CD4-positive, alpha-beta memory T cell (primary cell): ENCODE data around the gene RNASE13. TPM values are rescaled to one million over a fixed set of nuclear protein-coding genes. Genes with fewer than 3 reads are reported as not detected.

Source experiments
- CTCF ChIA-PET: fragments of 350-600 bp; sonication (Branson Sonifier 250); formaldehyde crosslinking; loops from one replicate; lab custom pipeline; 2021; ENCODE audit warnings: inconsistent platforms; ENCODE audit not compliant: partially characterized antibody; lab: Charles Lee
- POLR2A ChIA-PET: fragments of 350-600 bp; sonication (Branson Sonifier 250); formaldehyde crosslinking; loops from one replicate; lab custom pipeline; 2021; ENCODE audit not compliant: partially characterized antibody; lab: Charles Lee
- DNase-seq, 5 donors: peaks; one replicate each; pipeline versions ENCODE4 v3.0.0 to v3.0.0-alpha.2; 2020 to 2022; ENCODE audit warnings: mixed read lengths in 1 of 5
- H3K27ac ChIP-seq: one replicate; pipeline ENCODE4 v1.7.0; 2013; ENCODE audit warnings: low read depth, low read length
- H3K27me3 ChIP-seq: 2 replicates; pipeline ENCODE4 v1.7.0; 2013; ENCODE audit warnings: mild to moderate bottlenecking, low read length, moderate library complexity; ENCODE audit not compliant: insufficient read depth
- H3K36me3 ChIP-seq: 2 replicates; pipeline ENCODE4 v1.7.0; 2013; ENCODE audit warnings: mild to moderate bottlenecking, low read length, moderate library complexity; ENCODE audit not compliant: insufficient read depth
- H3K4me1 ChIP-seq: 2 replicates; pipeline ENCODE4 v1.7.0; 2013; ENCODE audit warnings: mild to moderate bottlenecking, low read length, moderate library complexity; ENCODE audit not compliant: insufficient read depth
- H3K4me3 ChIP-seq, 2 donors: one replicate each; pipeline ENCODE4 v1.7.0; 2013; ENCODE audit warnings: low read length in 2 of 2, mild to moderate bottlenecking in 1 of 2
- H3K9me3 ChIP-seq, 2 donors: one replicate each; pipeline ENCODE4 v1.7.0; 2013; ENCODE audit warnings: low read length in 2 of 2, control low read depth in 1 of 2; ENCODE audit not compliant: control insufficient read depth in 1 of 2
- H3K27ac Mint-ChIP-seq, 7 donors: one replicate each; pipeline ENCODE4 v1.8.0; 2020 to 2021; ENCODE audit warnings: mixed read lengths in 7 of 7, mild to moderate bottlenecking in 6 of 7, inconsistent platforms in 3 of 7, moderate library complexity in 3 of 7
- H3K27me3 Mint-ChIP-seq, 2 donors: one replicate each; pipeline ENCODE4 v1.8.0; 2020 to 2021; ENCODE audit warnings: mixed read lengths in 2 of 2
- H3K36me3 Mint-ChIP-seq, 2 donors: one replicate each; pipeline ENCODE4 v1.8.0; 2020 to 2021; ENCODE audit warnings: mixed read lengths in 2 of 2, inconsistent platforms in 1 of 2, mild to moderate bottlenecking in 1 of 2
- H3K4me1 Mint-ChIP-seq, 4 donors: one replicate each; pipeline ENCODE4 v1.8.0; 2020 to 2021; ENCODE audit warnings: mixed read lengths in 4 of 4, mild to moderate bottlenecking in 1 of 4
- H3K4me3 Mint-ChIP-seq, 8 donors: one replicate each; pipeline ENCODE4 v1.8.0; 2020 to 2021; ENCODE audit warnings: mixed read lengths in 8 of 8, mild to moderate bottlenecking in 7 of 8, moderate library complexity in 6 of 8, inconsistent platforms in 3 of 8
- H3K9me3 Mint-ChIP-seq, 8 donors: one replicate each; pipeline ENCODE4 v1.8.0; 2020 to 2021; ENCODE audit warnings: mixed read lengths in 8 of 8, mild to moderate bottlenecking in 5 of 8, inconsistent platforms in 3 of 8, moderate library complexity in 1 of 8
- intact Hi-C: fragments of 100-400 bp; cut with micrococcal nuclease; formaldehyde crosslinking; loops from one replicate; pipeline ENCODE4 v1.15.1; 2023
- polyA plus RNA-seq, 2 donors: library from polyadenylated mRNA; unstranded; fragments of 300-500 nt; fragmentation: Illumina TruSeq; gene quantifications; one replicate each; pipeline ENCODE4 v1.2.3, GENCODE V29; 2021
- total RNA-seq, 2 experiments: library from RNA; stranded (reverse); gene quantifications; one replicate each; pipeline ENCODE4 v1.2.3, GENCODE V29; 2021

The RNASE13 gene
- total and polyA plus RNA-seq, 4 experiments from 2014 or later: not detected

DNA sequence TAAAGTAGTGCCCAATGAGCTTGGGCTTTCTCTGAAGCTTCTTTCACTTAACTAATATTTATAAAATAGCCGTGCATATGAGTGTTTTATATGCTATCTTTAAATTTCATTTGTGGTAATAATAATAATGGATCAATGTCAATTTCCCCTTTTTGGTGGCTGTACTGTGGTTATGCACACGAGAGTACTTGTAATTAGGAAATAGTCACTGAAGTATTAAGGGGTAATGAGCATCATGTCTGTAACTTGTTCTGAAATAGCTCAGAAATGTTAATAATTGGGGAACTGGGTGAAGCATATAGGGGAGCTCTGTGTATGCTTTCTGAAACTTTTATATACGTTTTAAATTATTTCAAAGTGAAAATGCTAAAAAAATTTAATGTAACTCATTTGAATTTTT lies 16.0 kb upstream of the RNASE13 start:
- H3K36me3 Mint-ChIP-seq: no peaks in the 10 kb centered on the region
- no peaks in the 10 kb centered on the region for H3K9me3 Mint-ChIP-seq
- H3K4me3 Mint-ChIP-seq: no peak overlapping the region
- Histone ChIP-seq H3K27me3 (peaks cover 3% of the 10 kb centered on the region), H3K36me3 (no peaks in the 10 kb centered on the region), H3K4me1 (no peaks in the 10 kb centered on the region), H3K4me3 (no peak overlapping the region), H3K9me3 (no peaks in the 10 kb centered on the region), H3K27ac (no peak overlapping the region)
- intact Hi-C loops: no loop called here
- peaks cover 3 to 8% of the 10 kb centered on the region in 2 donors for H3K27me3 Mint-ChIP-seq
- H3K4me1 Mint-ChIP-seq: peaks cover 0 to 4% (median under 1%) of the 10 kb centered on the region in 4 donors
- CTCF ChIA-PET: interaction anchor here (1.3 to 1.9 kb wide), 3 partner anchors 10 to 41 kb away, joined by 3 to 11 read pairs (median 4); no protein-coding TSS in a partner anchor
- POLR2A ChIA-PET: interaction anchor here (1.2 kb wide), 1 partner anchor 36 kb away, joined by 3 read pairs; no protein-coding TSS in a partner anchor
- H3K27ac Mint-ChIP-seq: no peak overlapping the region
- DNase-seq: no peak

DNA sequence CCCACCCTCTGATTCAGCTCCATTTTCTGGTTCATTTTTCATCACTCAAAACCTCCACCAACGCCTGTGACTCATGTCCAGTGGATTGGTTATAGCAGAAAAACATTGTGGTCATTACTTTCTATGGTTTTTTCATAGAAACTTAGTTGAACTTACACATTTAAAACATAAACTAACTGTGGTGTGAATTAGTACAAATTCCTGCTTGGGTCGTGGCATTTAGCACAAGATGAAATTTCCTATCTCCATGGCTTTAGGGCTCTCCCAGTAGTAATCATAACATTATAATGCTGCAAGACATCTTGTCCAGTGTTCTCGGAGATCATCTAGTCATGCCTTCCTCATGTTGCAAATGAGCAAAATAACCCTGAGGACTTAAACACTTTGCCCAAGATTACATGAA lies 14.7 kb upstream of the RNASE13 start:
- Mint-ChIP-seq H3K27me3 (peaks cover 3 to 8% of the 10 kb centered on the region in 2 donors), H3K4me1 (peaks cover 6 to 14% (median 9%) of the 10 kb centered on the region in 4 donors), H3K36me3 (no peaks in the 10 kb centered on the region), H3K27ac (no peak overlapping the region), H3K9me3 (no peaks in the 10 kb centered on the region), H3K4me3 (no peak overlapping the region)
- Histone ChIP-seq H3K36me3 (no peaks in the 10 kb centered on the region), H3K9me3 (no peaks in the 10 kb centered on the region), H3K27me3 (peaks cover 3% of the 10 kb centered on the region), H3K4me3 (no peak overlapping the region), H3K27ac (no peak overlapping the region), H3K4me1 (peaks cover 8% of the 10 kb centered on the region)
- DNase-seq: no peak
- intact Hi-C loops: no loop called here
- ChIA-PET POLR2A (no interaction called here), CTCF (interaction anchor here (1.9 to 3.9 kb wide), 2 partner anchors 34 kb away, joined by 11 to 36 read pairs; no protein-coding TSS in a partner anchor)

DNA sequence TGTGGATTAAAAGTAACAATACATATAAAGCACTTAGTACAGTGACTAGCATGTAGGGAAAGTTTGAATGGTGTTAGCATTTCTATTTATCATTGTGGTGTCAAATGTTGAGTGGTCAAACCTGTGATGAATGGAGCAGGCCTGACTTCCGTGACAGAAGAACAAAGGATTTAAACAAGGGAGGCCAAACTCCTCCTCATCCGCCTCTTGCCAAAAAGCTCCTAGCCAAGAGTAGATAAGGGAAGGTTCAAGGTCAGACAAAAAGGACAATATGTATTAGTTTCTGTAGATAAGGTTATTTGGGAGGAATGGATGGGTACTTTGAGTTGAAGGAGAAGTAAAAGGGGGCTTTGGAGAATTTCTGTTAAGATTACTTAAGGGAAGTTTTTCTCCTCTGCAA lies 14.0 kb upstream of the RNASE13 start:
- H3K9me3 Mint-ChIP-seq: no peaks in the 10 kb centered on the region
- Histone ChIP-seq H3K27me3 (peaks cover 3% of the 10 kb centered on the region), H3K9me3 (no peaks in the 10 kb centered on the region), H3K36me3 (no peaks in the 10 kb centered on the region), H3K4me3 (no peak overlapping the region), H3K27ac (no peak overlapping the region), H3K4me1 (peaks cover 14% of the 10 kb centered on the region)
- H3K4me1 Mint-ChIP-seq: peaks cover 8 to 17% (median 12%) of the 10 kb centered on the region in 4 donors
- H3K27ac Mint-ChIP-seq: no peak overlapping the region
- H3K4me3 Mint-ChIP-seq: no peak overlapping the region
- intact Hi-C loops: no loop called here
- DNase-seq: no peak
- CTCF ChIA-PET: interaction anchor here (1.1 to 3.9 kb wide), 4 partner anchors 12 to 56 kb away, joined by 3 to 36 read pairs (median 8); no protein-coding TSS in a partner anchor
- POLR2A ChIA-PET: interaction anchor here (0.9 kb wide), 1 partner anchor 56 kb away, joined by 4 read pairs; no protein-coding TSS in a partner anchor
- no peaks in the 10 kb centered on the region for H3K36me3 Mint-ChIP-seq
- peaks cover 3 to 8% of the 10 kb centered on the region in 2 donors for H3K27me3 Mint-ChIP-seq

DNA sequence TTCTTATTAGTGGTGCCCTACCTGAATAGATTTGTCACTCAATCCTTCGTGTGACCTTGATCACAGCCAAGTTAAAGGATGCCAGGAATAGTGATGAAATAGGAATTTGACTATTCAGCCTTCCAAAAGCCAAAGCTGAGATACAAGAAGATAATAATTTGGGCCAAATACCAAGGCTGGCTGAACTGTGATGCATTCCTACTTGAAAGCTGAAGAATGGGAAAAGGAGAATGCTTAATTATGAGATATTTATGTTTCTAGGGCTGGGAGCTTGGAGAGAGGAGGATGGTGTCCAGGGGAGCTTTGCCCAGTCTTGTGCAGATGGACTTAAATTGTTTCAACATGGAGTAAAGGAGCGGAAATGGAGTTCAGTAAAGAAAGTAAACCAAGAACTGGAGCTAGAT lies 12.8 kb upstream of the RNASE13 start:
- intact Hi-C loops: no loop called here
- ChIA-PET POLR2A (interaction anchor here (0.9 kb wide), 1 partner anchor 57 kb away, joined by 4 read pairs; no protein-coding TSS in a partner anchor), CTCF (interaction anchor here (0.6 to 3.9 kb wide), 8 partner anchors 14 to 231 kb away, joined by 3 to 36 read pairs (median 6); no protein-coding TSS in a partner anchor)
- H3K27me3 ChIP-seq: peaks cover 3% of the 10 kb centered on the region
- H3K9me3 Mint-ChIP-seq: no peaks in the 10 kb centered on the region
- H3K4me1 Mint-ChIP-seq: peaks cover 11 to 28% (median 18%) of the 10 kb centered on the region in 4 donors
- H3K9me3 ChIP-seq: no peaks in the 10 kb centered on the region
- H3K4me3 Mint-ChIP-seq: no peak overlapping the region
- H3K27ac ChIP-seq: no peak overlapping the region
- peaks cover 18% of the 10 kb centered on the region for H3K4me1 ChIP-seq
- no peak for DNase-seq
- H3K36me3 ChIP-seq: no peaks in the 10 kb centered on the region
- no peak overlapping the region for H3K4me3 ChIP-seq
- peaks cover 0 to 8% of the 10 kb centered on the region in 2 donors for H3K27me3 Mint-ChIP-seq
- no peak overlapping the region for H3K27ac Mint-ChIP-seq
- H3K36me3 Mint-ChIP-seq: no peaks in the 10 kb centered on the region

DNA sequence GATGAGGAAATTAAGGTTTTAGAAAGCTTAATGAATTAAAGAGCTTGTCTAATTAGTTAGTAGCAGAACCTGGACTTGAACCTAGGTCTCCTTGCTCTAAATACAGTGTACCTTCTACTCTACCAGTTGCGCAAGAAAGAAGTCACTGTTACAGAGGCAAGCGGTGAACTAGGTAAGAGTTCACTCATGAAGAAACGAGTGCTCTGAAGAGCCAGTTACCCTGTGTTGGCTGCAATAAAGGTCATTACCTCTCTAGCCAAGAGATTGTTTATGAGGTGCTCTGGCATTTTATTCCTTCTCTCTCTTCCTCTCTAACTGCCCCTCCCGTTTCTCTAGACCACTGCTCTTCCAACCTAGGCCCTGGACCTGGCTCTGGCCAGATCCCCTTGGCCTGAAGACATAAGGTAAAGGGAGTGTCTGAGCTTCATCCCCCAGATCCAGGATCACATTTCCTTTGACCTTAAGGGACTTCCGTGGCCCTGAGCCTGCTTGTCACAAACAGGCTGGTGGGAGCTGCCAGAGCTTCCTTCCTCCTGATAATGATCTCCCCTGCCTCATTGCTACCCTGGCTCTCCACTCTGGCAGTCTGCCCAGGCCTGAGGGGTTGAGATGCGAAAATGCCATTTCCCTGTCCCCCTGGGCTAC lies 9.5 kb upstream of the RNASE13 start:
- Mint-ChIP-seq H3K27ac (peak overlapping the region; percentile 38 to 90 (median 75)), H3K9me3 (no peaks in the 10 kb centered on the region), H3K4me1 (peaks cover 11 to 40% (median 18%) of the 10 kb centered on the region in 4 donors), H3K27me3 (peaks cover 0 to 1% of the 10 kb centered on the region in 2 donors), H3K36me3 (no peaks in the 10 kb centered on the region), H3K4me3 (peak overlapping the region in 7 of 8 donors; percentile 15 to 61 (median 53))
- ChIA-PET CTCF (interaction anchor here (0.6 to 6.9 kb wide), 9 partner anchors 9 to 61 kb away, joined by 3 to 349 read pairs (median 4); partner anchors contain the start of gene TMEM253), POLR2A (interaction anchor here (0.6 to 2.4 kb wide), 5 partner anchors 20 to 412 kb away, joined by 3 to 7 read pairs (median 6); partner anchors contain the start of gene NDRG2)
- no peaks in the 10 kb centered on the region for H3K9me3 ChIP-seq
- H3K36me3 ChIP-seq: no peaks in the 10 kb centered on the region
- no peak overlapping the region for H3K4me3 ChIP-seq
- peaks cover 3% of the 10 kb centered on the region for H3K27me3 ChIP-seq
- peaks cover 18% of the 10 kb centered on the region for H3K4me1 ChIP-seq
- H3K27ac ChIP-seq: no peak overlapping the region
- intact Hi-C loops: no loop called here
- DNase-seq: peak; percentile 12 to 47 (median 26)

DNA sequence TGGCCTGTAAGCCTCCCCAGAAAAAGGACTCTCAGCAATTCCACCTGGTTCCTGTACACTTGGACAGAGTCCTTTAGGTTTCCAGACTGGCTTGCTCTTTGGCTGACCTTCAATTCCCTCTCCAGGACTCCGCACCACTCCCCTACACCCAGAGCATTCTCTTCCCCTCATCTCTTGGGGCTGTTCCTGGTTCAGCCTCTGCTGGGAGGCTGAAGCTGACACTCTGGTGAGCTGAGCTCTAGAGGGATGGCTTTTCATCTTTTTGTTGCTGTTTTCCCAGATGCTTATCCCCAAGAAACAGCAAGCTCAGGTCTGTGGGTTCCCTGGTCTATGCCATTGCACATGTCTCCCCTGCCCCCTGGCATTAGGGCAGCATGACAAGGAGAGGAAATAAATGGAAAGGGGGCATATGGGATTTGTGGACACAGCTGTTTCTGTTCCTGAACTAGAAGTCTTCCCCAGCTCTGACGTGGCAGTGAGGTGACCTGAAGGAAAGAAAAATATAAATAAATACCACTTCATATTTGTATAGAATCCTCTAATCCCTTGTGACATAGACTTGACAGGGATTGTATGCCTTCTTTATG lies 8.9 kb upstream of the RNASE13 start:
- Mint-ChIP-seq H3K27ac (peak overlapping the region in 3 of 7 donors; percentile 45 to 72 (median 69)), H3K4me3 (peak overlapping the region in 1 of 8 donors; percentile 13), H3K9me3 (no peaks in the 10 kb centered on the region), H3K36me3 (no peaks in the 10 kb centered on the region), H3K27me3 (no peaks in the 10 kb centered on the region), H3K4me1 (peaks cover 11 to 40% (median 18%) of the 10 kb centered on the region in 4 donors)
- Histone ChIP-seq H3K4me3 (no peak overlapping the region), H3K9me3 (no peaks in the 10 kb centered on the region), H3K27me3 (peaks cover 3% of the 10 kb centered on the region), H3K4me1 (peaks cover 18% of the 10 kb centered on the region), H3K27ac (no peak overlapping the region), H3K36me3 (no peaks in the 10 kb centered on the region)
- DNase-seq: no peak
- intact Hi-C loops: no loop called here
- ChIA-PET POLR2A (interaction anchor here (0.6 to 2.4 kb wide), 4 partner anchors 19 to 413 kb away, joined by 3 to 7 read pairs (median 6); partner anchors contain the start of gene NDRG2), CTCF (interaction anchor here (0.6 to 6.9 kb wide), 9 partner anchors 8 to 62 kb away, joined by 3 to 349 read pairs (median 4); partner anchors contain the start of gene TMEM253)
